Thoracic aorta (tissue), 2 donors: ENCODE results near the gene PPP6R3. TPM values are rescaled to one million over a fixed set of nuclear protein-coding genes. Genes with fewer than 3 reads are reported as not detected.
A peak's percentile ranks its signal among the peaks of the same experiment; 100 is the strongest.

ENCODE experiments used
- ATAC-seq: fragments of 150-250 bp; one replicate; pipeline ENCODE4 v1.8.0; 2017; ENCODE audit warnings: low read depth; ENCODE audit not compliant: insufficient number of reproducible peaks, low FRiP score
- DNase-seq: peaks from one replicate; pipeline ENCODE4 v3.0.0-alpha.2; 2020; ENCODE audit warnings: low spot score
- H3K27ac ChIP-seq, 2 donors: fragments of 200-600 bp; sonication (generic); 1 replicate in 1 of 2; 2 replicates in 1 of 2; pipeline ENCODE4 v1.5.1; 2016; ENCODE audit warnings: mild to moderate bottlenecking in 2 of 2, moderate library complexity in 2 of 2
- H3K27me3 ChIP-seq: fragments of 200-600 bp; sonication (generic); replicated peaks from 2 replicates; pipeline ENCODE4 v1.6.0; 2016; ENCODE audit warnings: mild to moderate bottlenecking; ENCODE audit not compliant: insufficient read depth
- H3K36me3 ChIP-seq: fragments of 200-600 bp; sonication (generic); one replicate; pipeline ENCODE4 v1.5.1; 2016
- H3K4me1 ChIP-seq, 2 donors: fragments of 200-600 bp; sonication (generic); 1 replicate in 1 of 2; 2 replicates in 1 of 2; pipeline versions ENCODE4 v1.5.1 to v1.6.0; 2016; ENCODE audit warnings: low read depth in 2 of 2, mild to moderate bottlenecking in 1 of 2; ENCODE audit not compliant: control insufficient read depth in 1 of 2
- H3K4me3 ChIP-seq: fragments of 200-600 bp; sonication (generic); 2 replicates; pipeline ENCODE4 v1.5.1; 2016; ENCODE audit warnings: mild to moderate bottlenecking
- H3K9me3 ChIP-seq: fragments of 200-600 bp; sonication (generic); 2 replicates; pipeline ENCODE4 v1.5.1; 2016
- CTCF ChIP-seq: fragments of 200-600 bp; sonication (generic); IDR thresholded peaks from one replicate; pipeline ENCODE4 v1.5.1; 2019; ENCODE audit warnings: antibody characterized with exemption
- total RNA-seq, 2 donors: library from RNA; depleted of rRNA; stranded (reverse); fragments of >200 nt; gene quantifications; one replicate each; pipeline versions ENCODE4 v1.1.0 to v1.2.3, GENCODE V29; 2016

PPP6R3 gene
- total RNA-seq, 2 donors from 2014 or later: 75.4 to 166 TPM

GRCh38 chr11:68570691-68571090 lies 110.1 kb downstream of the PPP6R3 start:
- Histone ChIP-seq H3K27me3 (no peaks in the 10 kb centered on the region), H3K9me3 (no peaks in the 10 kb centered on the region), H3K4me3 (no peak overlapping the region), H3K4me1 (peaks cover 0 to 4% of the 10 kb centered on the region in 2 donors), H3K36me3 (peaks cover 20% of the 10 kb centered on the region), H3K27ac (no peak overlapping the region)
- no peak for DNase-seq
- TF ChIP-seq CTCF: no peak
- ATAC-seq: no peak

- no peak for DNase-seq
- peaks cover 0 to 12% of the 10 kb centered on the region in 2 donors for H3K4me1 ChIP-seq
- H3K36me3 ChIP-seq: peaks cover 25% of the 10 kb centered on the region
- H3K4me3 ChIP-seq: no peak overlapping the region
- no peaks in the 10 kb centered on the region for H3K27me3 ChIP-seq
- no peak for TF ChIP-seq CTCF
- H3K27ac ChIP-seq: no peak overlapping the region
- no peak for ATAC-seq
- H3K9me3 ChIP-seq: no peaks in the 10 kb centered on the region
Measured at GRCh38 chr11:68574308-68574707, 113.8 kb downstream of the PPP6R3 start.

DNA sequence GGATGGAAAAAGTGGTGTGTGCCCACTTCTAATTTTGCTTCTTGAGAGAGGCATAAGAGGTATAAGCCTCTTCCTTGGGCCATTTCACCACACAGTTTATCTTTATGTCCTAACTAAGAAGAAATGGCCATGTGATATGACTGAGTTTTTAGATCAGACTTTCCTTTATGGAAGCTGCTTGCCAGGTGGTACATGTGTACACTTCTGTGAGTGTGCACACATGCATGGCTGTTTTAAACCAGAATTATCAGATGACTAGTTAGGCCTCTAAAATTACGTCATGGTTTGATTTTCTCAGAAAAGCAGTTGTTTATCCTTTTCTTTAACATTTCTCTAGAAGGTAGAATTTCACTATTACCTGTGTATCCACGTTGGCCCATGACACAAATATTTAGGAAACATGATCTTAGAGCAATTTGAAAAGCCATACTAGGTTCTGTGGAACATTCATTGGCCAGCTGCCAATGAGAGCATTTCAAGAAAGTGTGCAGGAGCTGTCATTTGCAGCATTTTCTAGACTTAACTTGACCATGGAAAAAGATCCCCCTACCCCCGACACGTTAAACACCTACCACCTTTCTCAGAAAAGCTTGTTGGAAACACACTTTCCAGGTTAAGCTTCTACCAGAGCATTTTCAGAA lies 114.6 kb downstream of the PPP6R3 start:
- Histone ChIP-seq H3K27me3 (no peaks in the 10 kb centered on the region), H3K4me1 (peaks cover 0 to 16% of the 10 kb centered on the region in 2 donors), H3K27ac (no peak overlapping the region), H3K36me3 (peaks cover 25% of the 10 kb centered on the region), H3K9me3 (no peaks in the 10 kb centered on the region), H3K4me3 (no peak overlapping the region)
- no peak for DNase-seq
- no peak for TF ChIP-seq CTCF
- ATAC-seq: no peak

- Histone ChIP-seq H3K9me3 (no peaks in the 10 kb centered on the region), H3K27ac (no peak overlapping the region), H3K36me3 (peaks cover 6% of the 10 kb centered on the region), H3K27me3 (no peaks in the 10 kb centered on the region), H3K4me3 (no peak overlapping the region), H3K4me1 (peaks cover 23 to 55% of the 10 kb centered on the region in 2 donors)
- no peak for TF ChIP-seq CTCF
- DNase-seq (no peak), ATAC-seq (no peak)
Measured at GRCh38 chr11:68579455-68579854, 118.9 kb downstream of the PPP6R3 start.

- no peak for ATAC-seq
Measured at GRCh38 chr11:68581439-68581838, 120.9 kb downstream of the PPP6R3 start.

More at GRCh38 chr11:68581439-68581838, 120.9 kb downstream of the PPP6R3 start:
- Histone ChIP-seq H3K4me1 (peaks cover 23 to 55% of the 10 kb centered on the region in 2 donors), H3K4me3 (no peak overlapping the region), H3K27me3 (no peaks in the 10 kb centered on the region), H3K36me3 (peaks cover 4% of the 10 kb centered on the region), H3K27ac (peak overlapping the region; percentile 32 to 61), H3K9me3 (no peaks in the 10 kb centered on the region)
- no peak for DNase-seq
- no peak for TF ChIP-seq CTCF
